HG02943 (cell line): ENCODE data around the gene KAZN.

ENCODE experiments used
- ATAC-seq: cut with Tn5 transposase; IDR thresholded peaks from one replicate; pipeline ENCODE4 v1.9.1; 2021; ENCODE audit warnings: mild to moderate bottlenecking, low read depth, moderate library complexity; ENCODE audit not compliant: unreplicated experiment

KAZN gene

GRCh38 chr1:14988636-14989035 lies 390.2 kb downstream of the KAZN start:
- no peak for ATAC-seq

- ATAC-seq: no peak
These were observed 391.6 kb downstream of the KAZN start for GRCh38 chr1:14989931-14990728.

GRCh38 chr1:14993414-14993813 lies 394.9 kb downstream of the KAZN start:
- ATAC-seq: no peak

GRCh38 chr1:14994148-14994547 lies 395.7 kb downstream of the KAZN start:
- ATAC-seq: no peak

GRCh38 chr1:14994841-14995437 lies 396.5 kb downstream of the KAZN start:
- ATAC-seq: no peak

GRCh38 chr1:14996133-14997050 lies 397.9 kb downstream of the KAZN start:
- ATAC-seq: no peak

- ATAC-seq: no peak
These were observed 399.3 kb downstream of the KAZN start for GRCh38 chr1:14997646-14998276.

GRCh38 chr1:14999441-14999840 lies 401.0 kb downstream of the KAZN start:
- ATAC-seq: no peak

- ATAC-seq: no peak
These were observed 401.5 kb downstream of the KAZN start for GRCh38 chr1:15000030-15000429.

- no peak for ATAC-seq
These were observed 402.2 kb downstream of the KAZN start for GRCh38 chr1:15000671-15001070.

GRCh38 chr1:15001317-15001915 lies 402.9 kb downstream of the KAZN start:
- no peak for ATAC-seq

- ATAC-seq: no peak
These were observed 403.8 kb downstream of the KAZN start for GRCh38 chr1:15002325-15002724.

- no peak for ATAC-seq
These were observed 405.9 kb downstream of the KAZN start for GRCh38 chr1:15004396-15004795.

GRCh38 chr1:15005116-15005515 lies 406.6 kb downstream of the KAZN start:
- no peak for ATAC-seq

- ATAC-seq: no peak
These were observed 408.9 kb downstream of the KAZN start for GRCh38 chr1:15007368-15007767.

GRCh38 chr1:15007842-15008241 lies 409.4 kb downstream of the KAZN start:
- no peak for ATAC-seq

GRCh38 chr1:15008783-15009729 lies 410.6 kb downstream of the KAZN start:
- no peak for ATAC-seq

GRCh38 chr1:15011160-15011559 lies 412.7 kb downstream of the KAZN start:
- ATAC-seq: no peak

GRCh38 chr1:15011661-15012060 lies 413.2 kb downstream of the KAZN start:
- no peak for ATAC-seq
